MM.1S (cell line): ENCODE measurements around the gene BCL11A.

Source experiments
- CTCF ChIP-seq: fragments of 300-600 bp; sonication (generic); IDR thresholded peaks from 2 replicates; pipeline ENCODE4 v1.5.1; 2016; ENCODE audit warnings: antibody characterized with exemption, low read length, mixed read lengths
- EZH2 ChIP-seq: fragments of 300-600 bp; sonication (generic); optimal IDR thresholded peaks from 2 replicates; pipeline ENCODE3; 2017; ENCODE audit warnings: low read depth, mild to moderate bottlenecking, antibody characterized with exemption, low read length, mixed read lengths

- TF ChIP-seq CTCF (no peak), EZH2 (no peak)
These were observed 2.0 kb downstream of the BCL11A start for GRCh38 chr2:60551240-60552077.
